Smooth muscle cell (in vitro differentiated cells): Measurements from ENCODE around the gene PISD. TPM values are rescaled to one million over a fixed set of nuclear protein-coding genes. Genes with fewer than 3 reads are reported as not detected.

Experiments
- DNase-seq: peaks from one replicate; lab custom pipeline; 2025; ENCODE audit not compliant: unreplicated experiment; lab: John Stamatoyannopoulos, UW
- H2AFZ ChIP-seq: fragments of 200-600 bp; sonication (generic); 2 replicates; pipeline ENCODE4 v1.6.0; 2016; ENCODE audit warnings: antibody characterized with exemption, low read depth, mild to moderate bottlenecking
- H3F3A ChIP-seq: fragments of 200-600 bp; sonication (generic); 2 replicates; pipeline ENCODE4 v1.6.0; 2017; ENCODE audit warnings: antibody characterized with exemption, low read depth
- H3K27ac ChIP-seq: fragments of 200-600 bp; sonication (generic); 2 replicates; pipeline ENCODE4 v1.5.1; 2016; ENCODE audit warnings: low read depth, mild to moderate bottlenecking
- H3K27me3 ChIP-seq: fragments of 200-600 bp; sonication (generic); 2 replicates; pipeline ENCODE4 v1.6.1; 2016; ENCODE audit warnings: low read depth, mild to moderate bottlenecking
- H3K36me3 ChIP-seq: fragments of 200-600 bp; sonication (generic); 2 replicates; pipeline ENCODE4 v1.5.1; 2016; ENCODE audit warnings: low read depth
- H3K4me1 ChIP-seq: fragments of 200-600 bp; sonication (generic); 2 replicates; pipeline ENCODE4 v1.5.1; 2016; ENCODE audit warnings: low read depth
- H3K4me2 ChIP-seq: fragments of 200-600 bp; sonication (generic); 2 replicates; pipeline ENCODE4 v1.6.0; 2016; ENCODE audit warnings: mild to moderate bottlenecking
- H3K4me3 ChIP-seq: fragments of 200-600 bp; sonication (generic); 2 replicates; pipeline ENCODE4 v1.5.1; 2016; ENCODE audit warnings: mild to moderate bottlenecking
- H3K79me2 ChIP-seq: fragments of 200-600 bp; sonication (generic); 2 replicates; pipeline ENCODE4 v1.6.0; 2016; ENCODE audit warnings: low read depth, mild to moderate bottlenecking
- H3K9ac ChIP-seq: fragments of 200-600 bp; sonication (generic); 2 replicates; pipeline ENCODE4 v1.6.0; 2016; ENCODE audit warnings: low read depth
- H3K9me3 ChIP-seq: fragments of 200-600 bp; sonication (generic); replicated peaks from 2 replicates; pipeline ENCODE4 v1.5.1; 2016; ENCODE audit warnings: low read depth
- H4K20me1 ChIP-seq: fragments of 200-600 bp; sonication (generic); 2 replicates; pipeline ENCODE4 v1.6.0; 2016; ENCODE audit warnings: low read depth
- CTCF ChIP-seq: fragments of 200-600 bp; sonication (generic); IDR thresholded peaks from 2 replicates; pipeline ENCODE4 v1.5.1; 2017; ENCODE audit warnings: borderline replicate concordance, mild to moderate bottlenecking, antibody characterized with exemption; ENCODE audit not compliant: insufficient read depth, poor library complexity, severe bottlenecking
- WGBS: methylation state at CpG from one replicate; pipeline ENCODE4 v1.1.7; 2016; ENCODE audit warnings: low lambda C conversion rate; 5-methylcytosine and 5-hydroxymethylcytosine counted together
- polyA plus RNA-seq: library from polyadenylated mRNA; unstranded; fragments of >200 nt; fragmentation: Nextera tagmentation; extraction: Ambion mirVana; gene quantifications from 2 replicates; pipeline ENCODE4 v1.2.1, GENCODE V29; 2016
- total RNA-seq: library from RNA; depleted of rRNA; stranded (reverse); fragments of >200 nt; gene quantifications from 2 replicates; pipeline ENCODE4 v1.2.3, GENCODE V29; 2014

Gene PISD
- total and polyA plus RNA-seq, 2 experiments from 2014 or later, result 15.3 to 31.6 TPM

- H3K9me3 ChIP-seq, result no peaks in the 10 kb centered on the region
- no peaks in the 10 kb centered on the region for H3F3A ChIP-seq
- H3K27me3 ChIP-seq, result no peaks in the 10 kb centered on the region
- H3K79me2 ChIP-seq, result peaks cover 71% of the 10 kb centered on the region
- no peak overlapping the region for H2AFZ ChIP-seq
- H3K4me2 ChIP-seq, result no peak overlapping the region
- H3K27ac ChIP-seq, result peak overlapping the region; percentile 87
- H3K4me3 ChIP-seq, result no peak overlapping the region
- DNase-seq, result no peak
- H3K36me3 ChIP-seq, result no peaks in the 10 kb centered on the region
- 81% methylated on average over 7 of the region's 7 CpGs for WGBS
- no peak for TF ChIP-seq CTCF
- H4K20me1 ChIP-seq, result peaks cover 24% of the 10 kb centered on the region
- H3K4me1 ChIP-seq, result peaks cover 6% of the 10 kb centered on the region
- H3K9ac ChIP-seq, result no peak overlapping the region
These were observed 2.8 kb downstream of the PISD start for GRCh38 chr22:31659246-31659645.

- H3K79me2 ChIP-seq, result peaks cover 82% of the 10 kb centered on the region
These were observed 7.6 kb downstream of the PISD start for GRCh38 chr22:31654408-31654807.

GRCh38 chr22:31653944-31654343, 8.1 kb downstream of the PISD start:
- no peak for TF ChIP-seq CTCF
- Histone ChIP-seq H3F3A (no peaks in the 10 kb centered on the region), H3K4me2 (no peak overlapping the region), H3K36me3 (no peaks in the 10 kb centered on the region), H3K4me3 (no peak overlapping the region), H2AFZ (no peak overlapping the region), H3K9me3 (no peaks in the 10 kb centered on the region), H3K27ac (no peak overlapping the region), H3K4me1 (no peaks in the 10 kb centered on the region), H3K9ac (no peak overlapping the region), H4K20me1 (peaks cover 57% of the 10 kb centered on the region), H3K79me2 (peaks cover 78% of the 10 kb centered on the region), H3K27me3 (no peaks in the 10 kb centered on the region)
- no peak for DNase-seq
- 84% methylated on average over 2 of the region's 2 CpGs for WGBS

More at GRCh38 chr22:31654408-31654807, 7.6 kb downstream of the PISD start:
- H3K4me2 ChIP-seq, result no peak overlapping the region
- no peak for TF ChIP-seq CTCF
- H3K4me1 ChIP-seq, result no peaks in the 10 kb centered on the region
- no peaks in the 10 kb centered on the region for H3K36me3 ChIP-seq
- H3F3A ChIP-seq, result no peaks in the 10 kb centered on the region
- no peak overlapping the region for H3K27ac ChIP-seq
- DNase-seq, result no peak
- no peak overlapping the region for H3K9ac ChIP-seq
- no peak overlapping the region for H3K4me3 ChIP-seq
- H3K27me3 ChIP-seq, result no peaks in the 10 kb centered on the region
- 96% methylated on average over 5 of the region's 5 CpGs for WGBS
- no peak overlapping the region for H2AFZ ChIP-seq
- H3K9me3 ChIP-seq, result no peaks in the 10 kb centered on the region
- H4K20me1 ChIP-seq, result peaks cover 57% of the 10 kb centered on the region

- 98% methylated on average over 9 of the region's 9 CpGs for WGBS
- Histone ChIP-seq H3K4me2 (no peak overlapping the region), H3K27ac (no peak overlapping the region), H3K4me3 (no peak overlapping the region), H3K36me3 (no peaks in the 10 kb centered on the region), H3F3A (no peaks in the 10 kb centered on the region), H4K20me1 (peaks cover 56% of the 10 kb centered on the region), H3K9ac (no peak overlapping the region), H3K4me1 (no peaks in the 10 kb centered on the region), H2AFZ (no peak overlapping the region), H3K9me3 (no peaks in the 10 kb centered on the region), H3K27me3 (no peaks in the 10 kb centered on the region), H3K79me2 (peaks cover 71% of the 10 kb centered on the region)
- DNase-seq, result no peak
- TF ChIP-seq CTCF, result no peak
These were observed 8.9 kb downstream of the PISD start for GRCh38 chr22:31652911-31653684.
